Neural cell (in vitro differentiated cells): ENCODE data around the gene MRPL12.

ENCODE experiments used
- RAD21 ChIP-seq: fragments of 450-650 bp; conservative IDR thresholded peaks from 2 replicates; pipeline ENCODE4 v1.6.1; 2014; ENCODE audit warnings: antibody characterized with exemption, mild to moderate bottlenecking, moderate library complexity
- REST ChIP-seq: IDR thresholded peaks from 2 replicates; pipeline ENCODE4 v1.6.1; 2012; ENCODE audit warnings: borderline replicate concordance
- SMC3 ChIP-seq: fragments of 450-650 bp; conservative IDR thresholded peaks from 2 replicates; pipeline ENCODE4 v1.6.1; 2014; ENCODE audit warnings: antibody characterized with exemption, mild to moderate bottlenecking, moderate library complexity; ENCODE audit not compliant: poor library complexity
- TF ChIP-seq, protein P1 (sequence below): fragments of 450-650 bp; IDR thresholded peaks from 2 replicates; pipeline ENCODE4 v1.5.1; 2014; ENCODE audit warnings: antibody characterized with exemption, mild to moderate bottlenecking, moderate library complexity; ENCODE audit not compliant: poor library complexity, severe bottlenecking

- TF ChIP-seq SMC3 (no peak), REST (peak; percentile 42), RAD21 (peak; percentile 16)
- TF ChIP-seq, protein P1, sequence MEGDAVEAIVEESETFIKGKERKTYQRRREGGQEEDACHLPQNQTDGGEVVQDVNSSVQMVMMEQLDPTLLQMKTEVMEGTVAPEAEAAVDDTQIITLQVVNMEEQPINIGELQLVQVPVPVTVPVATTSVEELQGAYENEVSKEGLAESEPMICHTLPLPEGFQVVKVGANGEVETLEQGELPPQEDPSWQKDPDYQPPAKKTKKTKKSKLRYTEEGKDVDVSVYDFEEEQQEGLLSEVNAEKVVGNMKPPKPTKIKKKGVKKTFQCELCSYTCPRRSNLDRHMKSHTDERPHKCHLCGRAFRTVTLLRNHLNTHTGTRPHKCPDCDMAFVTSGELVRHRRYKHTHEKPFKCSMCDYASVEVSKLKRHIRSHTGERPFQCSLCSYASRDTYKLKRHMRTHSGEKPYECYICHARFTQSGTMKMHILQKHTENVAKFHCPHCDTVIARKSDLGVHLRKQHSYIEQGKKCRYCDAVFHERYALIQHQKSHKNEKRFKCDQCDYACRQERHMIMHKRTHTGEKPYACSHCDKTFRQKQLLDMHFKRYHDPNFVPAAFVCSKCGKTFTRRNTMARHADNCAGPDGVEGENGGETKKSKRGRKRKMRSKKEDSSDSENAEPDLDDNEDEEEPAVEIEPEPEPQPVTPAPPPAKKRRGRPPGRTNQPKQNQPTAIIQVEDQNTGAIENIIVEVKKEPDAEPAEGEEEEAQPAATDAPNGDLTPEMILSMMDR, result peak; percentile 24
Measured at GRCh38 chr17:81702934-81703746, at the start of gene MRPL12.
